ENCODE measurements around the gene MLLT10.
"Not testable (repeated sequence)": the region's sequence is repeated elsewhere in the genome, so short reads cannot be mapped to it uniquely, and the experiment has no call there.

MLLT10 gene

GRCh38 chr10:21712975-21713374 lies 178.9 kb downstream of the MLLT10 start:
- Mint-ChIP-seq H3K4me1 (ENCODE audit: low read depth) (peaks cover 5% of the 10 kb centered on the region), H3K27me3 (no peaks in the 10 kb centered on the region), H3K27ac (peak overlapping the region; percentile 47), H3K9me3 (ENCODE audit: low read depth) (no peaks in the 10 kb centered on the region), H3K36me3 (peaks cover 23% of the 10 kb centered on the region), H3K4me3 (no peak overlapping the region)

- H3K27me3 Mint-ChIP-seq: no peaks in the 10 kb centered on the region
- H3K9me3 Mint-ChIP-seq (ENCODE audit: low read depth): no peaks in the 10 kb centered on the region
- H3K4me1 Mint-ChIP-seq (ENCODE audit: low read depth): peaks cover 5% of the 10 kb centered on the region
- H3K27ac Mint-ChIP-seq: no peak overlapping the region
- no peak overlapping the region for H3K4me3 Mint-ChIP-seq
- peaks cover 23% of the 10 kb centered on the region for H3K36me3 Mint-ChIP-seq
Observed at GRCh38 chr10:21715531-21716195, 181.6 kb downstream of the MLLT10 start.

- not testable (repeated sequence) for H3K9me3 Mint-ChIP-seq (ENCODE audit: low read depth); H3K27ac Mint-ChIP-seq; H3K27me3 Mint-ChIP-seq; H3K4me3 Mint-ChIP-seq; H3K4me1 Mint-ChIP-seq (ENCODE audit: low read depth)
- H3K36me3 Mint-ChIP-seq: peaks cover 23% of the 10 kb centered on the region
Observed at GRCh38 chr10:21717437-21718054, 183.5 kb downstream of the MLLT10 start.

GRCh38 chr10:21719502-21719901 lies 185.5 kb downstream of the MLLT10 start:
- H3K9me3 Mint-ChIP-seq (ENCODE audit: low read depth): no peaks in the 10 kb centered on the region
- peaks cover 19% of the 10 kb centered on the region for H3K36me3 Mint-ChIP-seq
- H3K27me3 Mint-ChIP-seq: no peaks in the 10 kb centered on the region
- H3K4me3 Mint-ChIP-seq: no peak overlapping the region
- no peak overlapping the region for H3K27ac Mint-ChIP-seq
- H3K4me1 Mint-ChIP-seq (ENCODE audit: low read depth): peaks cover 19% of the 10 kb centered on the region

GRCh38 chr10:21720090-21720489 lies 186.1 kb downstream of the MLLT10 start:
- H3K4me1 Mint-ChIP-seq (ENCODE audit: low read depth): peaks cover 24% of the 10 kb centered on the region
- H3K27me3 Mint-ChIP-seq: no peaks in the 10 kb centered on the region
- H3K9me3 Mint-ChIP-seq (ENCODE audit: low read depth): no peaks in the 10 kb centered on the region
- H3K27ac Mint-ChIP-seq: no peak overlapping the region
- H3K36me3 Mint-ChIP-seq: peaks cover 22% of the 10 kb centered on the region
- H3K4me3 Mint-ChIP-seq: no peak overlapping the region

- Mint-ChIP-seq H3K4me3 (no peak overlapping the region), H3K36me3 (peaks cover 20% of the 10 kb centered on the region), H3K27me3 (no peaks in the 10 kb centered on the region), H3K4me1 (ENCODE audit: low read depth) (peaks cover 25% of the 10 kb centered on the region), H3K9me3 (ENCODE audit: low read depth) (no peaks in the 10 kb centered on the region), H3K27ac (no peak overlapping the region)
Observed at GRCh38 chr10:21721000-21721665, 187.1 kb downstream of the MLLT10 start.

GRCh38 chr10:21722209-21722608 lies 188.2 kb downstream of the MLLT10 start:
- Mint-ChIP-seq H3K36me3 (peaks cover 25% of the 10 kb centered on the region), H3K9me3 (ENCODE audit: low read depth) (no peaks in the 10 kb centered on the region), H3K4me3 (no peak overlapping the region), H3K4me1 (ENCODE audit: low read depth) (peaks cover 31% of the 10 kb centered on the region), H3K27me3 (no peaks in the 10 kb centered on the region), H3K27ac (no peak overlapping the region)

- H3K9me3 Mint-ChIP-seq (ENCODE audit: low read depth): no peaks in the 10 kb centered on the region
- H3K36me3 Mint-ChIP-seq: peaks cover 19% of the 10 kb centered on the region
- H3K4me3 Mint-ChIP-seq: no peak overlapping the region
- peaks cover 36% of the 10 kb centered on the region for H3K4me1 Mint-ChIP-seq (ENCODE audit: low read depth)
- H3K27me3 Mint-ChIP-seq: no peaks in the 10 kb centered on the region
- no peak overlapping the region for H3K27ac Mint-ChIP-seq
Observed at GRCh38 chr10:21724020-21724589, 190.1 kb downstream of the MLLT10 start.

- no peak overlapping the region for H3K4me3 Mint-ChIP-seq
- peaks cover 15% of the 10 kb centered on the region for H3K36me3 Mint-ChIP-seq
- H3K27me3 Mint-ChIP-seq: no peaks in the 10 kb centered on the region
- no peak overlapping the region for H3K27ac Mint-ChIP-seq
- H3K9me3 Mint-ChIP-seq (ENCODE audit: low read depth): no peaks in the 10 kb centered on the region
- peaks cover 36% of the 10 kb centered on the region for H3K4me1 Mint-ChIP-seq (ENCODE audit: low read depth)
Observed at GRCh38 chr10:21724687-21725367, 190.8 kb downstream of the MLLT10 start.

GRCh38 chr10:21726601-21727225 lies 192.7 kb downstream of the MLLT10 start:
- no peaks in the 10 kb centered on the region for H3K9me3 Mint-ChIP-seq (ENCODE audit: low read depth)
- H3K36me3 Mint-ChIP-seq: peaks cover 15% of the 10 kb centered on the region
- no peak overlapping the region for H3K4me3 Mint-ChIP-seq
- H3K27me3 Mint-ChIP-seq: no peaks in the 10 kb centered on the region
- H3K27ac Mint-ChIP-seq: no peak overlapping the region
- peaks cover 33% of the 10 kb centered on the region for H3K4me1 Mint-ChIP-seq (ENCODE audit: low read depth)

- Mint-ChIP-seq H3K36me3 (peaks cover 15% of the 10 kb centered on the region), H3K9me3 (ENCODE audit: low read depth) (no peaks in the 10 kb centered on the region), H3K27ac (no peak overlapping the region), H3K4me1 (ENCODE audit: low read depth) (peaks cover 31% of the 10 kb centered on the region), H3K4me3 (no peak overlapping the region), H3K27me3 (no peaks in the 10 kb centered on the region)
Observed at GRCh38 chr10:21727452-21728168, 193.6 kb downstream of the MLLT10 start.

GRCh38 chr10:21728618-21729017 lies 194.6 kb downstream of the MLLT10 start:
- Mint-ChIP-seq H3K27me3 (no peaks in the 10 kb centered on the region), H3K4me3 (no peak overlapping the region), H3K9me3 (ENCODE audit: low read depth) (no peaks in the 10 kb centered on the region), H3K4me1 (ENCODE audit: low read depth) (peaks cover 28% of the 10 kb centered on the region), H3K27ac (no peak overlapping the region), H3K36me3 (peaks cover 15% of the 10 kb centered on the region)

GRCh38 chr10:21732067-21732772 lies 198.2 kb downstream of the MLLT10 start:
- H3K27me3 Mint-ChIP-seq: no peaks in the 10 kb centered on the region
- no peaks in the 10 kb centered on the region for H3K9me3 Mint-ChIP-seq (ENCODE audit: low read depth)
- peaks cover 21% of the 10 kb centered on the region for H3K4me1 Mint-ChIP-seq (ENCODE audit: low read depth)
- no peak overlapping the region for H3K4me3 Mint-ChIP-seq
- no peak overlapping the region for H3K27ac Mint-ChIP-seq
- H3K36me3 Mint-ChIP-seq: peaks cover 9% of the 10 kb centered on the region

Measured in activated naive CD8-positive, alpha-beta T cell (primary cell).